Erythroblast (primary cell): ENCODE measurements around the gene GCC1.
"Not testable (repeated sequence)": the region's sequence is repeated elsewhere in the genome, so short reads cannot be mapped to it uniquely, and the experiment has no call there.

Experiments used
- DNase-seq, 2 experiments: peaks; one replicate each; lab custom pipeline; 2025; lab: John Stamatoyannopoulos, UW
- GATA1 ChIP-seq: IDR thresholded peaks from 2 replicates; pipeline ENCODE4 v1.6.1; 2011; ENCODE audit warnings: low read depth, mild to moderate bottlenecking, control low read depth, low read length, moderate library complexity
- POLR2A ChIP-seq: IDR thresholded peaks from 2 replicates; pipeline ENCODE4 v1.6.1; 2011; ENCODE audit warnings: mild to moderate bottlenecking, low read length

The GCC1 gene

DNA sequence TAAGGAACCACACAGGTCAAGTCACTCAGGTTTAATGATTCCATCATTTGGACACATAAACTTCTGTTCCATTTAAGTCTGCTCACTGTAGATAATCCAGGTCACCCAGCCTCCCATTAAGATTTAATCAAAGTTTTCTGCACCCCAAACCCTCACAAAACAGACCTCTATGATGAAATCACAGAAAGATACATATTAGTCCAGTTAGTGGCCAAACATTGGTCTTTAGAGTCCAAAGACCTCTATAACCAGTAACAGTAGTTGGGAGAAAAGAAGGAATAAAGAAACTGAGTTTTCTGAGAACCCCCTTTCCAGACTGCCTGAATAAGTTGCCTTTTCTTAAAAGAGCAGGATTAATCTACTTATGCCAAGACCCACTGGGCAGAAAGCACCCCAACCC lies 4.8 kb downstream of the GCC1 start:
- TF ChIP-seq GATA1 (no peak), POLR2A (no peak)
- no peak for DNase-seq

DNA sequence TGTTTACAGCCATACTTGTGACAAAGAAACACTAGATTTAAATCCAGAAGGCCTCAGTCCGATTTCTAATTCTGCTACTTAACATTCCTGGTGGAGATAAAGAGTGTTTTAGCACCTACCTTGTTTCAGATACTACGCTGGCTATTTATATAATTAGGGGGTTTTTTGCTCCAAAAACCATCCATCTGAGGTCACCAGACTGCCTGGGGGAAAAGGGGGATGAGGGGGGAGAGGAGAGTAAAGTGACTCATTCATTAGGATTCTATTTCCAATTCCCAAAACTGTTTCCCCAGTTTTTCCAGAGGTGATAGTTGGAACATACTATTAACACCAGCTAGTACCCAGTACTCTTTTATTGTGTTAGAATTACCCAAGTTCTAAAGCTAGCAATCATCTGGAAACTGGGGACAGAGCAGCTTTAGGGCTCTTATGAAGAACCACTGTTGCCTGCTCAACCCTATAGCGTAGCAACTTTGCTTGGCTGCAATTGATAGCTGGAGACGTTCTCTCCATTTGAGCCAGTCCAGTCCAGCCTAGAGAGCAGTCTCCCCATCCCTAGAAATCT lies 6.6 kb downstream of the GCC1 start:
- TF ChIP-seq POLR2A, result no peak
- no peak for TF ChIP-seq GATA1
- no peak for DNase-seq

DNA sequence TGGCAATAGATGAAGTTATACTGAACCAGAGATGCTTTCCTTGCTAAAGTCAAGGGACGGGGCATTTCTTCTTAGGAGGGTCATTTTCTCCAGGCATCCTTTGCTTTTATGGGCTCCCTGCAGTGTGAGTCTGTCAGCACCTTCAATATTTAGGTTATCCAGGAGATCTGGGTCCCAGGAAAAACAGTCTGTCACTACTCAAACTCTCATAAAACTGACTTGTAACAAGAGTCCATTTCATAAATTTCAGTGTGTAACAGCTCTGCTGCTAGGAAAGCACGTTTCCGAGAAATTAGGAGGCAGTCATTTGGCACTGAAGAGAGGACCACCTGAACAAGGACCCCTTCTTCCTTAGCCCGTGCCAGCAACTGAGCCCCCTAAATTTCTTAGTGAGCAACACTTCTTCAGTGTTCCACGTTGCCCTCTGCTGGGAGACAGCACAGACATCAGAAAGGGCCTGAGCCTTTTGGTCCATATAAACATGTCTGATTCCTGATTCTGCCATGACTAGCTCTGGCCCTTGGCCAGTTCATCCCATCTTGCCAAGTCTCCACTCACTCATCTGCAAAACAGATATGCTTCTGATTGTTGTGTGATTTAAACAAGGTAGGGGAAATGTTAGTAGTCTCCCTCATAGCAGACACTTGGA lies 7.2 kb downstream of the GCC1 start:
- peak; percentile 10 to 17 for DNase-seq
- TF ChIP-seq POLR2A (no peak), GATA1 (no peak)

DNA sequence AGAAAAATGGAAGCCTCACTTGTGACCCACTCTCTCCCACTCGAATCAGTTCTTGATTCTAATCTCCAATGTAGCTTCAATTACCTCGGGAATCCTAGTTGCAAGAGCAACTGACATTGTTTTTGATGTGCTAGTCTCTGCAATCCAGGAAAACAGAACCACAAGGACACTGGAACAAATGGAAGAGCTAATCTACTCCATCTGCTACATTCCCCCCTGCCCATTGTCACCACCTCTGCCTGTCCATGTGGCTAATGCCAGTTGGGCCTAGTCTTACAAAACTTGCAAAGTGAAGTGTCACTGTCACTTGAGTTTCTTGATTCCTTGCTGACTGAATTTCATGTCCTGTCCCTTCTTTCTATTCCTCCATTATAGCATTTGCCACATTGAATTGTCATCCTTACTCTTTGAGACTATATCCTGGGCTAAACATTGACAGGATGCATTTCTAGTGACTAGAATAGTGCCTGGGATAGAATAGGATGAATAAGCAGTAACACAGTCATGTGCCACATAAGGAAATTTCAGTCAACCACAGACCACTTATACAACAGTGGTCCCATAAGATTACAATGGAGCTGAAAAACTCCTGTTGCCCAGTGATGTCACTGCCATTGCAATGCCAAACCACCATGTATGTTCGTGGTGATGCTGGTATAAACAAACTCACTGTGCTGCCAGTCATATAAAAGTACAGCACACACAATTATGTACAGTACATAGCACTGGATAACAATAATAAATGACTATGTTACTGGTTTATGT lies 13.5 kb downstream of the GCC1 start:
- no peak for TF ChIP-seq POLR2A
- no peak for TF ChIP-seq GATA1
- no peak for DNase-seq

DNA sequence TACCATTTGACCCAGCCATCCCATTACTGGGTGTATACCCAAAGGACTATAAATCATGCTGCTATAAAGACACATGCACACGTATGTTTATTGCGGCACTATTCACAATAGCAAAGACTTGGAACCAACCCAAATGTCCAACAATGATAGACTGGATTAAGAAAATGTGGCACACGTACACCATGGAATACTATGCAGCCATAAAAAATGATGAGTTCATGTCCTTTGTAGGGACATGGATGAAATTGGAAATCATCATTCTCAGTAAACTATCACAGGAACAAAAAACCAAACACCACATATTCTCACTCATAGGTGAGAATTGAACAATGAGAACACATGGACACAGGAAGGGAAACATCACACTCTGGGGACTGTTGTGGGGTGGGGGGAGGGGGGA lies 17.4 kb downstream of the GCC1 start:
- DNase-seq, result not testable (repeated sequence)

DNA sequence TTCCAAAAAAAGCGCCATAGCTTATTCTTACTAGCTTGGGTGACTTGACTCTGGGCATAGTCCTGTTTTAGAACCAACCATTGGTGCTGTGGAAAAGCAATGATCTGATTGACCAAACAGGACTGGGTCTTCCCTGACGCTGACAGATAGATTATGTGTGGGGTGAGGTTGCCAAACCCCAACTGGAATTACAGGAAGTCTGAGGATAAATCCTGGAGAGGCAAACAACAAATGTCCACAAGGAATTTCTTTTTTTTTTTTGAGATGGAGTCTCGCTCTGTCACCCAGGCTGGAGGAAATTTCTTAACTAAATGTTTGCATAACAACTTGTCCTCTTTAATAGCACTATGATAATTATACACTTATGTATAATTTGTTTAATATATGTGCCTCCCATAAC lies 19.2 kb downstream of the GCC1 start:
- no peak for DNase-seq
- TF ChIP-seq GATA1 (no peak), POLR2A (no peak)

DNA sequence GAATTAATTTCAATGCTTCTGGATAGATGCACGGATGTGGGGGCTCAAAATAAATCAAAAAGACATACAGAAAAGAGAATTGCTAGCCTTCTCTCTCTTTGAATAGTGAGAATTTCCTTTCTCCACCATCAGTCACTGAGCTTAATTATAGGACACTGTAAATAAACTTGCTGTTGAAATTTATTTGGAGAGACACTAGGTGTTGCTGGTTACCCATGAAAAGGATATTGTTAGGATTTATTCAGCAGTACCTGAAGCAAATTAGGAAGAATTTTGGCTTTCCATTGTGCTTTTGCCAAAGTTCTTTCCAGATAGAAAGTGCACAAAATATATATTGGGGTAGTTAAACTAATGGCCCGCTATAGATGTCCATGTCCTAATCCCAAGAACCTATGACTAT lies 27.6 kb downstream of the GCC1 start:
- TF ChIP-seq GATA1, result no peak
- no peak for TF ChIP-seq POLR2A
- peak in 1 of 2 experiments; percentile 2 for DNase-seq

DNA sequence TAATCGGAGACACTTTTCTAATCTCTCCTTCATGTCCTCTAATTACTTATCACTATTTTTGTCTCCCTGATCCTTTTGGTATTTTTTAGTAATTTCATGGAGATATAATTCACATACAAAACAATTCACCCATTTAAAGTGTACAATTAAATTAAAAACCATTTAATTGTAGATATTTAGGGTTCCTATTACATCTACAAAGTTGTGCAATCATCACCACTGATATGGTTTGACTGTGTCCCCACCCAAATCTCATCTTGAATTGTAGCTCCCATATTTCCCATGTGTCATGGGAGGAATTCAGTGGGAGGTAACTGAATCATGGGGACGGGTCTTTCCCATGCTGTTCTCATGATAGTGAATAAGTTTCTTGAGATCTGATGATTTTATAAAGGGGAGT lies 29.0 kb downstream of the GCC1 start:
- DNase-seq, result no peak
- no peak for TF ChIP-seq GATA1
- TF ChIP-seq POLR2A, result no peak

DNA sequence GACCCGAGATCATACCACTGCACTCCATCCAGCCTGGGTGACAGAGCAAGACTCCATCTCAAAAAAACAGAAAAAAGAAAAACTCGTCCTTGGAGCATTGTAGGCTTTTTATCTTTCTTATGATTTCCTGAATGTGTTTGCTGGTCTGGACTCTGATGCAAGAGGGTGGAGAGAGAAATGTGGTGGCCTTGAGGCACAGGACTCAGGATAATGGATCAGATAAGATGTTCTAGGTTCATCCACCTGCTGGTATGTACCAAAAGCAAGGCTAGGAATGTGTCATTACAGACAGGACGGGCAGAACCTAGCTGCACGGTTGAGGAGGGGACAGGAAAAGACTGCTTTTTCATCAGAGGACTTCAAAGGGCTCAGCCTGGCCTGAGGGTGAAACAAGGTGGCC lies 33.5 kb downstream of the GCC1 start:
- no peak for TF ChIP-seq POLR2A
- no peak for TF ChIP-seq GATA1

DNA sequence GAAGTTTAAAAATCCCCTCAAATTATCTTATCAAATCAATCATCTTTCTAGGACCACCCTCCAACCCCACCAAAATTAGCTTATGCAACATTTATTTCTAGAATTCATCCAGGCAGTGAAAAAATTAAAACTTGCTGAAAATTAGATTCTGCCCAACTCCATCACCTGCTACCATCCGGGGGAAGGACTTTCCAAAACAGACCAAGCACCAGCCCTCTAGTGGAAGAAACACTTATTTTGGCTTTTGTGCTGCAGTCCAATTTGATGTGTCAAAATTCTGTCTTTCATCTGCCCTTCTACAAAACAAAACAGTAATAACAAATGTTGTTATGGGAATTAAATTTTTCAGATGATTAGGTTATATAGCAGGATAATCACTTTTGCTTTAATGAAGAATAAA lies 35.1 kb downstream of the GCC1 start:
- no peak for DNase-seq
- TF ChIP-seq POLR2A, result no peak
- no peak for TF ChIP-seq GATA1

More for the DNA sequence above, 33.5 kb downstream of the GCC1 start:
- no peak for DNase-seq

DNA sequence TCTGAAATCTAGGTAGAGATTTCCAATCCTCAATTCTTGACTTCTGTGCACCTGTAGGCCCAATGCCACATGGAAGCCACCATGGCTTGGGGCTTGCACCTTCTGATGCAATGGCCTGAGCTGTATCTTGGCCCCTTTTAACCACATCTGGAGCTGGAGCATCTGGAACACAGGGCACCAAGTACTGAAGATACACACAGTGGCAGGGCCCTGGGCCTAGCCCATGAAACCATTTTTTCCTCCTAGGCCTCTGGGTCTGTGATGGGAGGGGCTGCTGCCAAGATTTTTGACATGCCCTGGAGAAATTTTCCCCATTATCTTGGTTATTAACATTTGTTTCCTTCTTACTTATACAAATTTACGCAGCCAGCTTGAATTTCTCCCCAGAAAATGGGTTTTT lies 39.1 kb downstream of the GCC1 start:
- no peak for DNase-seq
- no peak for TF ChIP-seq POLR2A
- no peak for TF ChIP-seq GATA1

DNA sequence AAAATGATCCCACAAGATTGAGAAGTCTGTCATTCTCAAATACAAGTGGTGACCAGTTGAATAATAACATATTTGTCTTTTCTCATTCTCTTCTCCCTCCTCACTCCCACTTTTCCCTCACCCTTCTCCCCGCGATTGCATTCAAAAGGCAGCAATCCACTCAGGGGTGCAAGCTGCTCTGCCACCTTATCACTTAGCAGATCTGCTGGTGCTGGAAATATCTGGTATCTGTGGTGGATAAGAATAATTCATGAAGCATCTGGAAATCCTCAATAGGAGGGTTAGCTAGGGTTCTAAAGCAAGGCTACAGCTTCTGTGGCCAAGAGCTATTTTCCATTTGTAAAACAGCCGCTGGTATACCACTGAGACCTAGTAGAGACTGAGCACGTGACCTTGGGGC lies 43.8 kb downstream of the GCC1 start:
- DNase-seq, result no peak
- TF ChIP-seq POLR2A, result no peak
- TF ChIP-seq GATA1, result no peak

DNA sequence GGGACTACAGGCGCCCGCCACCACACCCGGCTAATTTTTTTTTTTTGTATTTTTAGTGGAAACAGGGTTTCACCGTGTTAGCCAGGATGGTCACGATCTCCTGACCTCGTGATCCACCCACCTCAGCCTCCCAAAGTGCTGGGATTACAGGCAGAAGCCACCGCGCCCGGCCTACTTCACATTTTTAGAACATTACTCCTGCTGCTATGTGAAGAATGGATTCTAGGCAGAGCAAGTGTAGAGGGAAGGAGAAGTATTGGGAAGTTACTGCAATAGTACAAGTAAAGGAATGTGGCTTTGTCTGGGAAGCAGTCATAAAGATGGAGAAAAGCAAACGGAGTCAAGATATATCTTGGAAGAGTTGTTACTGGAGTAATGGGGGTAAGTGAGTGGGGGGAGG lies 44.9 kb downstream of the GCC1 start:
- DNase-seq, result not testable (repeated sequence)

DNA sequence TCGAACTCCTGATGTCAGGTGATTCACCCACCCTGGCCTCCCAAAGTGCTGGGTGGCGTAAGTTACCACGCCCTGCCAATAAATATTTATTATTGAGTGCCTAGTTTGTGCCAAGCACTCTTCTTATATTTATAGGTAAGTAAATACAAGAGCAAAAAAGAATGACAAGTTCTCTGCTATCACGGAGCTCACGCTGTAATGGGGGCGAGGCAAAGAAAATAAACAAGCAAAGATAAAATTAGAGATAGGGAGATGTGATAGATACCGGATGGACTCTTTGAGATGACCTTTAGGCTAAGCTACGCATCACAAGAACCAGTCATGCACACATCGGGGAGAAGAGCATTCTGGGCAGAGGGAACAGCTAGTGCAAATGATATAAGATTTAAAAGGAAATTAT lies 46.3 kb downstream of the GCC1 start:
- TF ChIP-seq GATA1 (no peak), POLR2A (no peak)
- DNase-seq, result no peak

DNA sequence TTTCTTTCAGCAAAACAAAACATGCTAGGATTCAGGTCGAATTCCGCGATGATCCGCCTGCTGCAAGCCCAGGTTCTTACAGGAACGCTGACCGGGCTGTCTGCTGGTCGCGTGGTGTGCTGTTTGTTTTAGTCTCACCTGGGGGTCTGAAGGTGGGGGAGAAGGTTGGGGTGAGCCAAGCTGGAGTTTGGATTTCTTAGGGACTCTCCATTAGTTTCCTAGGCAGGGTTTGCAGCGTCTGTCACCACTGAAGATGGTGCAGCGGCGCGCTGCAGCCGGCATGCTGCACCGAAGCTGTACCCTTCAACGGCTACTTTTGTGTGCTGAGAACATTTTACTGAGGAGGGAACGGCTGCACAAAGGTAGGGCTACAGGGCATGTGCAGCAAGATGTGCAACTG lies 48.7 kb downstream of the GCC1 start:
- DNase-seq, result no peak
- no peak for TF ChIP-seq POLR2A
- no peak for TF ChIP-seq GATA1
